Measurements from ENCODE around the gene SLC25A21. TPM values are rescaled to one million over a fixed set of nuclear protein-coding genes. Genes with fewer than 3 reads are reported as not detected.
"Not testable (repeated sequence)": the region's sequence is repeated elsewhere in the genome, so short reads cannot be mapped to it uniquely, and the experiment has no call there.

The SLC25A21 gene
- total RNA-seq, 1 donor from 2014 or later, result not detected

DNA sequence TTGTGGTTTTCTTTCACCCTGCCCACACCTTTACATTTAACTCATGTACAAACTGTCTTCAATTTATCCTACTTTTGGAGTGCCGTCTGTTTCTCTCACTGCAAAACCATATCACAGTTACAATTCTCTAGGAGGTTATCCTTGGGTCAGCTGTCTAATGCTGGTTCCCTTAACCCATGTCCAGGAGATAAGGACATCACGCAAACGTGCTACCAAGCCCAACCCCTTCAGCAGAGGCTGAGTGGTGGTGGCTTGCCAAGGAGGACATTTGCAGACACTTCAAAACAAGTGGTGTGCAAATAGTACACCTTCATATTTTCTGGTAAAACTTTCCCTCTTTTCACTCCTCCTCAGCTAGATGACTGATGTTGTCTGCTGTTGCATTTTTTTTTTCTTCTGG, 342.9 kb downstream of the SLC25A21 start:
- no peak overlapping the region for H3K4me3 Mint-ChIP-seq (ENCODE audit: low read depth)
- H3K9me3 Mint-ChIP-seq, result no peaks in the 10 kb centered on the region
- DNase-seq (ENCODE audit: low spot score), result no peak
- no peaks in the 10 kb centered on the region for H3K4me1 Mint-ChIP-seq (ENCODE audit: low read depth)
- intact Hi-C loops (cut with micrococcal nuclease), result no loop called here
- no peaks in the 10 kb centered on the region for H3K36me3 Mint-ChIP-seq (ENCODE audit: low read depth)
- no peaks in the 10 kb centered on the region for H3K27me3 Mint-ChIP-seq (ENCODE audit: low read depth)
- no peak overlapping the region for H3K27ac Mint-ChIP-seq

DNA sequence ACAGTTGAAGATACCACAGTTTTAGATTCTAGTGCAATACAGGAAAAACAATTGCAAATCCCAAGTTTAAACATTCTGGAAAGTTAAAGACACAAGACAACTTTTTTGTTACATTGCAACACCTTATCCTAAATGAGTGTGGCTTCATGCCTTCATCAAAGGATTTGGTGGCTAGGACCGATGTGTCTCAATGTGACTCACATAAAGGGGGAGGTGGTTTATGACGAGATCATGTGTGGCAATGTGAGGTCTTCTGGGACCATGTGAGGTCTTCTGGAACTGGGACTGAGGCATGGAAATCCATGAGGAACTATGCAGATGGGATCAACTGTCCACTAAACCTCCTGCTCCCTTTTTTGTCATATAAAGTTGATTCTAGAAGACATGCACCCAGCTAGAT, 344.5 kb downstream of the SLC25A21 start:
- Mint-ChIP-seq H3K27ac (no peak overlapping the region), H3K36me3 (ENCODE audit: low read depth) (no peaks in the 10 kb centered on the region), H3K4me3 (ENCODE audit: low read depth) (no peak overlapping the region), H3K9me3 (no peaks in the 10 kb centered on the region), H3K4me1 (ENCODE audit: low read depth) (no peaks in the 10 kb centered on the region), H3K27me3 (ENCODE audit: low read depth) (no peaks in the 10 kb centered on the region)
- DNase-seq (ENCODE audit: low spot score), result no peak
- intact Hi-C loops (cut with micrococcal nuclease), result no loop called here

DNA sequence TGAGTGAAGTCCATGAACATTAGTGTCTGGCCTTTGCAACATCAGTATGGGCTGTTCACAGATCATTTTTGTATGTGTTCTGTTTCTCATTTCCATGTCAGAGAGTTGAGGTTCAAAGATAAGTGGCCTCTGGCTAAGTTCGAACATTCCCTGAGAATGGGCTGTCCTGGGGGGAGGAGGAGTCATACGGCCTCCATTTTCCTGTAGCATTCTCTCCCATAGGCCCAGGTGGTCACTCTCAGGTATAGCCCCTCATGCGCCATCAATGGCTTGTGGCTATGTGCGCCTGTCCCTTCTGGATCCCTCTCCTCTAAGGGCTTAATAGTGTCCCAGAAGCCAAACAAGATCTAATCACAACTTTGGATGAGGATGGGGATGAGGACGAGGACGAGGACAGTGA, 345.8 kb downstream of the SLC25A21 start:
- Mint-ChIP-seq H3K4me1 (ENCODE audit: low read depth) (no peaks in the 10 kb centered on the region), H3K27ac (no peak overlapping the region), H3K9me3 (no peaks in the 10 kb centered on the region), H3K27me3 (ENCODE audit: low read depth) (no peaks in the 10 kb centered on the region), H3K36me3 (ENCODE audit: low read depth) (no peaks in the 10 kb centered on the region), H3K4me3 (ENCODE audit: low read depth) (no peak overlapping the region)
- DNase-seq (ENCODE audit: low spot score), result no peak
- intact Hi-C loops (cut with micrococcal nuclease), result no loop called here

DNA sequence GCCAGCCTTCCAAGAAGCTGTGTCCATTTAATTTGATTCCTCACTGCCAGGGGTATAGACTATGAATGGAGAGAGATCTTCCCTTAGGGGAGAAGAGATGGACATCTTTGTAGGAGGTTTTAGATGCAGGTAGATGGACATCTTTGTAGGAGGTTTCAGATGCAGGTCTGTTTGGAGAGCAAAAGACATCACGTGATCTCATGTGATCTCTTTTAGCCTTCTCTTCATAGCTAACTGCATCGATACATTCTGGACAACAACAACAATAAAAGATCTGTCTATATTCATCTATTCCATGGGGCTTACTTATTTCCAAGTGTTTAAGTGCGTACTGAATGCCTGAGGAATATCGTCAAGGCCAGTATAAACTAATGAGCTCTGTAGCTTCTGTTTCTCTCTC, 347.6 kb downstream of the SLC25A21 start:
- Mint-ChIP-seq H3K4me1 (ENCODE audit: low read depth) (no peaks in the 10 kb centered on the region), H3K36me3 (ENCODE audit: low read depth) (no peaks in the 10 kb centered on the region), H3K27ac (no peak overlapping the region), H3K27me3 (ENCODE audit: low read depth) (no peaks in the 10 kb centered on the region), H3K4me3 (ENCODE audit: low read depth) (no peak overlapping the region), H3K9me3 (no peaks in the 10 kb centered on the region)
- intact Hi-C loops (cut with micrococcal nuclease), result no loop called here
- DNase-seq (ENCODE audit: low spot score), result no peak

DNA sequence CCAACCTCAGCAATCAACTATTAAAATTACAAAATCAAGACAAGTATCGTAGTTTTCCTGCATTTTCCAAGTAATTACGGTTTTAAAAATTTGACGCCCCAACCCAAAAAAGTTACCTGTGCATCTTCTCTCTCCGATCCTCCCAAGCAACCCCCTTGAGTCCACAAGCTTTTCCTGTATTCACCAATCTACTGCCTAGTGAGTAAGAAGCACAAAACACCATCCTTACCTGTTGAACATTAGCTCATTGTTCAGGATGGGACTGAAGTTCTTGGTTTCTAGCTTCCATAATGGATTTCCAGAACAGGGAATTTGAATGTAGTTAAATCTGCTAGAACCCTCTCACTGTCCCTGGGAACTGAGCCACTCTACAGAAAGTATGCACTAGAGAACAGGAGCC, 348.8 kb downstream of the SLC25A21 start:
- Mint-ChIP-seq H3K4me1 (ENCODE audit: low read depth) (no peaks in the 10 kb centered on the region), H3K4me3 (ENCODE audit: low read depth) (no peak overlapping the region), H3K9me3 (no peaks in the 10 kb centered on the region), H3K27me3 (ENCODE audit: low read depth) (no peaks in the 10 kb centered on the region), H3K36me3 (ENCODE audit: low read depth) (no peaks in the 10 kb centered on the region), H3K27ac (no peak overlapping the region)
- DNase-seq (ENCODE audit: low spot score), result no peak
- intact Hi-C loops (cut with micrococcal nuclease), result no loop called here

DNA sequence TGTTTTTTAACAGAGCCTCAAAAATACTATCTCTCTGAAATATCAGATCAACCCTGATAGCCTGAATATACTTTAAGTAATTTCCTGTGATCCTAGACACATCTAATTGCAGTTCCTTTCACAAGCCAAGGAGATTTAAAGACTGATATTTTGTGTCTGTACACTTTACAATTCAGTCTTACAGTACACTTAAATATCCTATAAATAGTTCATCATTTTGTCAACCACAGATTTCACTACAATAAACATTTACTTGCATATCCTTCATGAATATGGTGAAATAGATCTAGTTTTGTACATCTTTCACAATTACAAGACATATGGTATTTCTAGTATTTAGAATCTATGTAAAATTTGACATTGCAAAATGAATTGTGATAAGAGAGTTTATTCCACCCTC, 349.7 kb downstream of the SLC25A21 start:
- Mint-ChIP-seq H3K4me1 (ENCODE audit: low read depth) (no peaks in the 10 kb centered on the region), H3K9me3 (no peaks in the 10 kb centered on the region), H3K4me3 (ENCODE audit: low read depth) (no peak overlapping the region), H3K36me3 (ENCODE audit: low read depth) (no peaks in the 10 kb centered on the region), H3K27me3 (ENCODE audit: low read depth) (no peaks in the 10 kb centered on the region), H3K27ac (no peak overlapping the region)
- no peak for DNase-seq (ENCODE audit: low spot score)
- intact Hi-C loops (cut with micrococcal nuclease), result no loop called here

DNA sequence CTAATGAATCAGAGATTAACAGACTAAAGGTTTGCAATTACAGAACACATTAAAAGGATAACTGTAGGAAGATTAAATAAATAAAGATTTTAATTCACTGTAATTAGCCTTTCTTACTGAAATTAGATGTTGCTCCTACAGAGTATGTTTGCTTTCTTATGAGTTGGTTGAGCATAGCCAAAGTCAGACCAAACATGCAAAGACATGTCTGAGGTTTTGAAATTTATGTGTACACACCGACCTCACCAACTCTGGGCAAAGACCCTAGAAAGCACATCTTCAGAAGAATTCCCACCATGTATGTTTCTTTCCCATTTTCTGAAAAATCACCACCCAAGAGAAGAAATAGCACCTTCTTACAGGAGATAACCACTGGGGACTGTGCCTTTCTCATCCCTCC, 351.5 kb downstream of the SLC25A21 start:
- Mint-ChIP-seq H3K27me3 (ENCODE audit: low read depth) (no peaks in the 10 kb centered on the region), H3K4me3 (ENCODE audit: low read depth) (no peak overlapping the region), H3K36me3 (ENCODE audit: low read depth) (no peaks in the 10 kb centered on the region), H3K9me3 (no peaks in the 10 kb centered on the region), H3K4me1 (ENCODE audit: low read depth) (no peaks in the 10 kb centered on the region), H3K27ac (no peak overlapping the region)
- intact Hi-C loops (cut with micrococcal nuclease), result no loop called here
- DNase-seq (ENCODE audit: low spot score), result no peak

DNA sequence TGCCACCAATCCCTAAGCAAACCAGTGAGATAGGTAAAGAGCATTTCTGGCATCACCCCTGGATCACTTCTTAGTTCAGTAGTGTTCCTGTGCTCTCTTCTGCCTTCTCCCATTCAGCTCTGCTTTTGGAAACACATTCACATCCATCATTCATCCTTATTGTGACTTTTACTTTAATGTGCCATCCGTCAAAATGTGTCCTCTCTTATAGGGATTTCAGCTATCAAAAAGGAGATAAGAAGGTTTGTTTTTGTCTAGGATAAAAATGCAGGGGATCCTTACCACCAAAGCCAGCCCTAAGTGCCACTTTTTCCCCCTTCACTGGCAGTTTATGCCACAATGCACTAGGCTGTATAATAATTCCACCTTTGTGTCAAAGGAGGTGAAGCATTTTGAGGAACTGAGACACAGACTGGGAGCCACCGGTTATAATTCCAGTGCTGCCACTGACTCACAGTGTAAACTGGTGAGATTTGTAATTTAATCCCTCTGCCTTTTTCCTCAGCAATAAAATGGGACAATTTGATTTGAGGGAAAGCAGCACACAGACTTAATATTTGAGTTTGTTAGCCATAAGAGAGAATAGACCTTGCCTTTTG, 352.2 kb downstream of the SLC25A21 start:
- DNase-seq (ENCODE audit: low spot score), result no peak
- intact Hi-C loops (cut with micrococcal nuclease), result no loop called here
- Mint-ChIP-seq H3K4me1 (ENCODE audit: low read depth) (no peaks in the 10 kb centered on the region), H3K27me3 (ENCODE audit: low read depth) (no peaks in the 10 kb centered on the region), H3K36me3 (ENCODE audit: low read depth) (no peaks in the 10 kb centered on the region), H3K4me3 (ENCODE audit: low read depth) (no peak overlapping the region), H3K27ac (no peak overlapping the region), H3K9me3 (no peaks in the 10 kb centered on the region)

DNA sequence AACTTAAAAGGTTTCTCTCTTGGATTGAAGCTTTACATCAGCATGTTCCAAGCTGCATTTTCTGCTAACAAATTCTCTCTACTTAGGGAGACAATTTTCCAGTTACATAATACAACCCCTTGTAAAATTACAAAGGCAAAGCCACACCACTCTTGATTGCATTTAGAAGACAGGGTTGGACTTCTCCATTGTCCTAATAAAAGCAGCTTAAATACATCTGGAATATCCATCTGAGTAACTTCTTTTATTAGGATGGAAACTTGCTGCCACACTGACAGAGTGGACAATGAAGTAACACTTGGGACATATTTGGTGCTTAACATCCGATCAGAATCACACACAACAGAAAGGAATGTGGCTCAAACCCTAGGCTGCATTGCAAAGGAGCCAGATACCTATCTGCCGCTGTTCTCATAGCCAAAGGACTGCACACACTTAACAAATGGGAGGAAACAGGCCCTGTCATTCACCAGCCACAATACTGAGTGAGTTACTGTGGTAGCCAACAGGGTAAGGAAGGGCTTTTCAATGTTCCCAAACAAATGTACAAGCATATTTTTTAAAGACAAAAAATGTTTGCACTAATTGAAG, 353.5 kb downstream of the SLC25A21 start:
- Mint-ChIP-seq H3K27me3 (ENCODE audit: low read depth) (no peaks in the 10 kb centered on the region), H3K4me3 (ENCODE audit: low read depth) (no peak overlapping the region), H3K27ac (no peak overlapping the region), H3K4me1 (ENCODE audit: low read depth) (no peaks in the 10 kb centered on the region), H3K36me3 (ENCODE audit: low read depth) (no peaks in the 10 kb centered on the region), H3K9me3 (peaks cover 3% of the 10 kb centered on the region)
- DNase-seq (ENCODE audit: low spot score), result no peak
- intact Hi-C loops (cut with micrococcal nuclease), result no loop called here

DNA sequence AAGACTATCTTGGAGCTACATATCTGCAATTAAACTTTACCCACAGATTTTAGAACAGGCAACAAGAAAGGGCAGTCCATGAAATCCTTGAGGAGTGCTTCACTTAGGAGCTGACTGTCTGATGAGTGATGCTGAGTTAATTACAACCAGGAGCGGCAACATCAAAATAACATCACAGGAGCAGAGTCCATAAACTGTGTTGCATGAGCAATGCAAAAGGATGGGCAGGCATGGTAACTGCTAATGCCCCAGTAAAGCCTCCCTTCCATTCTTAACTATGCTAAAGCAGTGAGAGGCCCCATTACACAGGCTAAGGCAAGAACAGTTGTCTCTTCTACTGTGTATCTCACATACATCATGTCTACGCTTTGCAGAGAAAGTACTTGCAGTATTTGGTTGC, 354.2 kb downstream of the SLC25A21 start:
- Mint-ChIP-seq H3K27me3 (ENCODE audit: low read depth) (no peaks in the 10 kb centered on the region), H3K9me3 (peaks cover 3% of the 10 kb centered on the region), H3K4me3 (ENCODE audit: low read depth) (no peak overlapping the region), H3K36me3 (ENCODE audit: low read depth) (no peaks in the 10 kb centered on the region), H3K4me1 (ENCODE audit: low read depth) (no peaks in the 10 kb centered on the region), H3K27ac (no peak overlapping the region)
- DNase-seq (ENCODE audit: low spot score), result no peak
- intact Hi-C loops (cut with micrococcal nuclease), result no loop called here

DNA sequence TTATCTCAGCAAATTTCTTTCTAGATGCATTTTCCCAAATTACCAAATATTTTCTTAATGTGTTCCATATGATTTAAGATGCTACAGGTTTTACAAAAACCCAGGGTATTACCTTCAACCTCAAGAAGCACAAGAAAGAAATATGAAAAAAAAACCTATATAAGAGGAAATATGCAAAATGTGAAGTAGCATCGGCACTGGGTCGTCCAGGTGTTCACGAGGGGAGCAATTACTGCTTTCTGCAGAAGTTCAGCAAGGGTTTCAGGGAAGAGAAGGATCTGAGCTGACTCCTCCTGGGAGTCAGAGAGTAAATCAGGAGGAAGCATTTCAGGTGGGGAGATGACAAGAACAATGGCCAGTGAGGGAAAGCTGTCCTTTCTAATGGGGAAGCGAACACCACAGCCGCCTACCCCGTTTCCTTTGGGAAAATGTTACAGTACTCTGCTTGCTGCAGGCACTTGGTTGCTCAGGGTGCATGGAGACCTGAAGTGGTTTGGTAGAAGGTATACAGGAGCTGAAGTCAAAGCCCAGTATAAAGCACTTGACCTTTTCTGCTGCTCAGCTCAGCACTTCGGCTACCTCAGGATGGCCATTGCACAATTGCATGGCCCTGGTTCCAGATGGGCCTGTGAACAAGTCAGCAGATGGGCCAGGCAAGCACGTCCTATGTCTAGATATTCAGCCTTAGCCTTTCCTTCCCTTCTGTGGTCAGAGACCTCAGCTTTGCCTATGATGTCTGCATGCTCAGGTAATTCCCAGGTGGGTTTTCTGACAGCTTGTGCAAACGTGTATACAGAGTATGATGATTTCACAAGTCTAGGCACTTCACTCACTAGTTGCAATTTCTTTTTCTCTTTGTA, 355.1 kb downstream of the SLC25A21 start:
- intact Hi-C loops (cut with micrococcal nuclease), result no loop called here
- H3K27ac Mint-ChIP-seq, result no peak overlapping the region
- H3K27me3 Mint-ChIP-seq (ENCODE audit: low read depth), result no peaks in the 10 kb centered on the region
- no peaks in the 10 kb centered on the region for H3K4me1 Mint-ChIP-seq (ENCODE audit: low read depth)
- no peaks in the 10 kb centered on the region for H3K36me3 Mint-ChIP-seq (ENCODE audit: low read depth)
- H3K9me3 Mint-ChIP-seq, result peaks cover 3% of the 10 kb centered on the region
- DNase-seq (ENCODE audit: low spot score), result no peak
- H3K4me3 Mint-ChIP-seq (ENCODE audit: low read depth), result no peak overlapping the region

DNA sequence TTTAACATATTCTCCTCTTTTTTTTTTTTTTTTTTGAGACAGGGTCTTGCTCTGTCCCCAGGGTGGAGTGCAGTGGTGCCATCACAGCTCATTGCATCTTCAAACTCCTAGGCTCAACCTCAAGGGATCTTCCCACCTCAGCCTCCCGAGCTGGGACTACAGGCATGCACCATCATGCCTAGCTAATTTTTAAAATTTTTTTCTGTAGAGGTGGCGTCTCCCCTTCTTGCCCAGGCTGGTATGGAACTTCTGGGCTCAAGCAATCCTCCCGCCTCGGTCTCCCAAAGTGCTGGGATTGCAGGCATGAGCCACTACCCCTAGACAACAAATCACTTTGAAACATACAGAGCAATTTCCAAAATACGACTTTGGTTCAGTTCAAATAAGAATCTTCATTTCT, 355.9 kb downstream of the SLC25A21 start:
- Mint-ChIP-seq H3K36me3 (ENCODE audit: low read depth) (no peaks in the 10 kb centered on the region), H3K9me3 (peaks cover 3% of the 10 kb centered on the region), H3K27ac (no peak overlapping the region), H3K4me3 (ENCODE audit: low read depth) (no peak overlapping the region), H3K27me3 (ENCODE audit: low read depth) (no peaks in the 10 kb centered on the region), H3K4me1 (ENCODE audit: low read depth) (no peaks in the 10 kb centered on the region)
- intact Hi-C loops (cut with micrococcal nuclease), result no loop called here
- no peak for DNase-seq (ENCODE audit: low spot score)

DNA sequence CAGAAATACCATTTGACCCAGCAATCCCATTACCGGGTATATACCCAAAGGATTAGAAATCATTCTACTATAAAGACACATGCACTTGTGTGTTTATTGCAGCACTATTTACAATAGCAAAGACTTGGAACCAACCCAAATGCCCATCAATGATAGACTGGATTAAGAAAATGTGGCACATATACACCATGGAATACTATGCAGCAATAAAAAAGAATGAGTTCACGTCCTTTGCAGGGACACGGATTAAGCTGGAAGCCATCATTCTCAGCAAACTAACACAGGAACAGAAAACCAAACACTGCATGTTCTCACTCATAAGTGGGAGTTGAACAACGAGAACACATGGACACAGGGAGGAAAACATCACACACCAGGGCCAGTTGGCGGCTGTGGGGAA, 357.6 kb downstream of the SLC25A21 start:
- H3K27me3 Mint-ChIP-seq (ENCODE audit: low read depth); H3K27ac Mint-ChIP-seq; H3K4me1 Mint-ChIP-seq (ENCODE audit: low read depth); H3K36me3 Mint-ChIP-seq (ENCODE audit: low read depth); H3K4me3 Mint-ChIP-seq (ENCODE audit: low read depth); intact Hi-C loops (cut with micrococcal nuclease); DNase-seq (ENCODE audit: low spot score); H3K9me3 Mint-ChIP-seq: not testable (repeated sequence)
